ENCODE data around the gene SERINC3. TPM values are rescaled to one million over a fixed set of nuclear protein-coding genes. Genes with fewer than 3 reads are reported as not detected.
A peak's percentile ranks its signal among the peaks of the same experiment; 100 is the strongest.

The SERINC3 gene
- total and polyA plus RNA-seq, 2 of the 8 experiments (the other 6 are each of a cell fraction or from before 2014, with no cell fraction given) = 47.2 to 66.0 TPM

GRCh38 chr20:44520881-44521280 is 989 bp downstream of the SERINC3 start:
- CTCF ChIA-PET (ENCODE audit: partially characterized antibody) = interaction anchor here (0.9 to 1.8 kb wide), 9 partner anchors 17 to 96 kb away, joined by 3 to 8 read pairs (median 3); partner anchors contain the start of gene TTPAL

More at GRCh38 chr20:44520881-44521280, 989 bp downstream of the SERINC3 start:
- H2BK12ac ChIP-seq (ENCODE audit: low read depth, low read length) = no peak overlapping the region
- no peak overlapping the region for H3K18ac ChIP-seq (ENCODE audit: extremely low read depth, low read length)
- peak overlapping the region; percentile 76 to 98 (median 90); a peak in 7 of 8 replicates for H3K4me3 ChIP-seq (ENCODE audit: extremely low read depth in 1 of 4, insufficient read depth in 2 of 4, low read depth in 3 of 4, low read length in 4 of 4)
- no peak overlapping the region for H3K14ac ChIP-seq (ENCODE audit: insufficient read length)
- no peaks in the 10 kb centered on the region; the same call in 1 of the 2 replicates for H3K79me1 ChIP-seq (ENCODE audit: low read depth, low read length)
- no peak overlapping the region for H2BK20ac ChIP-seq (ENCODE audit: low read length)
- WGBS, 2 experiments (ENCODE audit: extremely low coverage in 1 of 2, insufficient coverage in 1 of 2, insufficient read length in 1 of 2, insufficient replicate concordance in 2 of 2, low coverage in 1 of 2, low lambda C conversion rate in 2 of 2, missing lambda C conversion rate in 1 of 2) = 75% methylated on average over 3 of the region's 3 CpGs; no CpG with 5 or more reads in 1 of the 2 experiments
- H4K20me1 ChIP-seq (replicated peaks in 1 of 2; ENCODE audit: control insufficient read depth in 1 of 2, insufficient read depth in 2 of 2, low read length in 2 of 2) = peaks cover 0 to 7% of the 10 kb centered on the region in 2 experiments
- H4K5ac ChIP-seq (ENCODE audit: insufficient read length, low read depth, low read length) = no peak overlapping the region
- no peak overlapping the region for H2BK5ac ChIP-seq (ENCODE audit: low read depth, low read length)
- H3K4ac ChIP-seq (replicated peaks; ENCODE audit: insufficient read length, low read depth, low read length) = no peak overlapping the region
- H2AFZ ChIP-seq (ENCODE audit: low read length) = no peak overlapping the region
- no peak overlapping the region for H4K8ac ChIP-seq (ENCODE audit: extremely low read depth, insufficient read depth, low read length)
- H3K56ac ChIP-seq (replicated peaks; ENCODE audit: insufficient read length, low read depth, low read length) = no peak overlapping the region
- POLR2A ChIA-PET (ENCODE audit: partially characterized antibody) = interaction anchor here (0.9 kb wide), 1 partner anchor 18 kb away, joined by 4 read pairs; no protein-coding TSS in a partner anchor
- H3K27me3 ChIP-seq (replicated peaks in 1 of 4; ENCODE audit: control insufficient read depth in 3 of 4, extremely low read depth in 1 of 4, insufficient read depth in 3 of 4, low read length in 3 of 4) = no peaks in the 10 kb centered on the region
- no peak overlapping the region for H2AK5ac ChIP-seq (ENCODE audit: low read depth, low read length)
- H3K27ac ChIP-seq (ENCODE audit: low read depth, low read length) = no peak overlapping the region
- no peak for TF ChIP-seq ATF2 (IDR thresholded peaks at IDR 0.05; ENCODE audit: low read length)
- no peak for TF ChIP-seq ATF3 (IDR thresholded peaks at IDR 0.05; ENCODE audit: insufficient read depth, low read depth, low read length)
- no peak for TF ChIP-seq SAP30 (IDR thresholded peaks at IDR 0.05; ENCODE audit: insufficient read depth, insufficient replicate concordance, low read length)
- TF ChIP-seq YY1 (IDR thresholded peaks at IDR 0.05; ENCODE audit: low read depth, low read length) = no peak
- no peak for TF ChIP-seq CEBPB (IDR thresholded peaks at IDR 0.05; ENCODE audit: low read depth, low read length)
- no peak for TF ChIP-seq CTBP2 (IDR thresholded peaks at IDR 0.05; ENCODE audit: borderline replicate concordance, insufficient read depth, insufficient read length, low read length)
- H2BK120ac ChIP-seq (replicated peaks; ENCODE audit: low read depth, low read length) = no peak overlapping the region
- no peaks in the 10 kb centered on the region for H3K9me3 ChIP-seq (ENCODE audit: insufficient read depth in 2 of 2, low read depth in 1 of 2, low read length in 1 of 2)
- FAIRE-seq = no peak
- H3K4me1 ChIP-seq (replicated peaks in 1 of 4; ENCODE audit: control insufficient read depth in 3 of 4, insufficient read depth in 4 of 4, low read length in 3 of 4) = peaks cover 2 to 13% (median 5%) of the 10 kb centered on the region in 4 experiments; a peak in 4 of 7 replicates
- peak overlapping the region in 1 of 4 experiments; percentile 58; a peak in 1 of 7 replicates for H3K9ac ChIP-seq (replicated peaks in 1 of 4; ENCODE audit: extremely low read depth in 1 of 4, low read depth in 3 of 4, low read length in 3 of 4)
- H3K4me2 ChIP-seq (ENCODE audit: insufficient read depth in 1 of 2, low read depth in 2 of 2, low read length in 2 of 2) = peak overlapping the region; percentile 46 to 75
- peaks cover 6% of the 10 kb centered on the region for H3K23me2 ChIP-seq (ENCODE audit: low read depth, low read length)
- no peak overlapping the region for H4K91ac ChIP-seq (replicated peaks; ENCODE audit: insufficient read length, low read length)
- no peak overlapping the region for H3K23ac ChIP-seq (ENCODE audit: insufficient read length)
- H3K79me2 ChIP-seq (ENCODE audit: control insufficient read depth in 1 of 2, insufficient read depth in 2 of 2, low read length in 2 of 2) = peaks cover 7 to 42% of the 10 kb centered on the region in 2 experiments
- DNase-seq (ENCODE audit: low read depth in 1 of 2, low spot score in 2 of 2) = no peak
- no peak overlapping the region for H2BK15ac ChIP-seq (ENCODE audit: low read length)
- no peaks in the 10 kb centered on the region for H3K36me3 ChIP-seq (ENCODE audit: control insufficient read depth in 2 of 4, insufficient read depth in 4 of 4, low read length in 3 of 4)
